Ovary (tissue), 9 donors: Measurements from ENCODE around the gene ARHGAP10. TPM values are rescaled to one million over a fixed set of nuclear protein-coding genes. Genes with fewer than 3 reads are reported as not detected.

Experiments
- DNase-seq, 5 donors: peaks; one replicate each; pipeline ENCODE4 v3.0.0-alpha.2; 2019 to 2020
- H3K27ac ChIP-seq, 2 donors: fragments of 200-600 bp; one replicate each; pipeline versions ENCODE4 v1.5.1 to v1.8.0; 2019 to 2022
- H3K27me3 ChIP-seq: fragments of 200-600 bp; one replicate; pipeline ENCODE4 v1.8.0; 2022
- H3K36me3 ChIP-seq: fragments of 200-600 bp; sonication (generic); one replicate; pipeline ENCODE4 v1.5.1; 2019
- H3K4me1 ChIP-seq: one replicate; pipeline ENCODE4 v1.8.1; 2013; ENCODE audit warnings: mild to moderate bottlenecking, moderate library complexity; ENCODE audit not compliant: insufficient read depth
- H3K4me3 ChIP-seq: fragments of 200-600 bp; sonication (generic); one replicate; pipeline ENCODE4 v1.5.1; 2017
- H3K9me3 ChIP-seq, 2 donors: fragments of 200-600 bp in 1 of 2; sonication (generic) in 1 of 2; one replicate each; pipeline versions ENCODE4 v1.5.1 to v1.8.1; 2013 to 2019; ENCODE audit warnings: mild to moderate bottlenecking in 1 of 2, moderate library complexity in 1 of 2
- CTCF ChIP-seq, 3 donors: fragments of 450-650 bp in 2 of 3; fragments of 200-600 bp in 1 of 3; IDR thresholded peaks; one replicate each; pipeline versions ENCODE4 v1.5.1 to v1.8.0; 2016 to 2022; ENCODE audit warnings: antibody characterized with exemption in 3 of 3, mild to moderate bottlenecking in 1 of 3
- EP300 ChIP-seq: sonication (generic); formaldehyde crosslinking; IDR thresholded peaks from one replicate; pipeline ENCODE4 v1.6.1; 2017; ENCODE audit warnings: antibody characterized with exemption
- POLR2A ChIP-seq: fragments of 450-650 bp; IDR thresholded peaks from one replicate; pipeline ENCODE4 v1.6.1; 2017; ENCODE audit warnings: antibody characterized with exemption, mild to moderate bottlenecking, moderate library complexity
- WGBS, 3 donors: extraction: QIAGEN DNeasy Blood & Tissue Kit in 1 of 3; methylation state at CpG; one replicate each; pipeline versions ENCODE4 v1.1.5 to v1.1.7; 2013 to 2017; 5-methylcytosine and 5-hydroxymethylcytosine counted together
- intact Hi-C, 4 donors: fragments of 100-400 bp; cut with DNase I; formaldehyde crosslinking; loops; one replicate each; pipeline versions ENCODE4 v1.11.0 to v1.15.1; 2022 to 2023
- polyA plus RNA-seq, 2 donors: library from polyadenylated mRNA; stranded (reverse); fragments of 200-250 nt in 1 of 2; fragments of 350-450 nt in 1 of 2; fragmentation: Illumina TruSeq in 1 of 2; extraction: RNeasy Lipid Tissue Mini Kit (QIAGEN cat#74804) in 1 of 2; gene quantifications; one replicate each; pipeline ENCODE4 v1.2.3, GENCODE V29; 2013 to 2014
- total RNA-seq, 7 donors: library from RNA; depleted of rRNA in 2 of 7; stranded (reverse); fragments of >200 nt in 2 of 7; fragmentation: NEBNext Ultra II Directional in 3 of 7; extraction: Animal tissue kit (Norgen Biotek cat#: 25700) in 3 of 7; gene quantifications; one replicate each; pipeline versions ENCODE4 v1.1.0 to v1.2.4, GENCODE V29; 2016 to 2023
- donor health status: DM: no; HTN: no; CAD: no; lungs with moderate emphysema.
- donor health status: DM: no; HTN: no; CAD: no.
- donor health status: Bipolar disorder and iron deficiency.
- donor health status: DM: yes; HTN: yes; CAD: no.
- donor health status: DM: no; HTN: no; CAD: no.
- donor health status: DM: yes; HTN: yes; CAD: no.

ARHGAP10 gene
- total and polyA plus RNA-seq, 9 donors = 37.1 to 76.7 (median 63.8) TPM

DNA sequence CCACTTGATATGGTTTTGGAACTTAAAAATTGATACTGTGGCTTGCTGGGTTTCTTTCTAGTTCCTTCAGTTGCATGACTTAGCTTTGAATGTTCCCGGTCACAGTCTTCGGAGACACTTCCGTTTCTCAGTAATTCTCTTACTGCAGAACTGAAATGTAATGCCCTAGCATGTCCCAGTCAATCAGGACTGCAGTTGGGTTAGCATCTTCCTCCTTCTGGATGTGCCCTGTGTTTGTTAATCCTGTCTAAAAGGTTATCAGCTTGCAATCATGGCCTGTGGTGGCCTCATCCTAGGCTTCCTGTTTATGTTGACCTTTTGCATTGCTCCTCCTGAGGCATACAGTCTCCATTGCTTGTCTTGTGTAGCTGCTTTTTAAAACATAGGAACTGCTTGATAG, 275.9 kb downstream of the ARHGAP10 start:
- 82 to 90% (median 87%) methylated on average over 3 of the region's 3 CpGs for WGBS, 3 donors
- H3K4me3 ChIP-seq = no peak overlapping the region
- H3K9me3 ChIP-seq = no peaks in the 10 kb centered on the region
- TF ChIP-seq CTCF (IDR thresholded peaks at IDR 0.05) (no peak), EP300 (no peak)
- no peaks in the 10 kb centered on the region for H3K27me3 ChIP-seq
- intact Hi-C loops = no loop called here
- DNase-seq = no peak
- peaks cover 5% of the 10 kb centered on the region for H3K4me1 ChIP-seq
- no peak overlapping the region for H3K27ac ChIP-seq
- no peaks in the 10 kb centered on the region for H3K36me3 ChIP-seq

GRCh38 chr4:148015058-148015457, 283.2 kb downstream of the ARHGAP10 start:
- H3K4me1 ChIP-seq = peaks cover 12% of the 10 kb centered on the region
- DNase-seq = no peak
- no peaks in the 10 kb centered on the region for H3K27me3 ChIP-seq
- H3K4me3 ChIP-seq = no peak overlapping the region
- TF ChIP-seq CTCF (IDR thresholded peaks at IDR 0.05) = no peak
- TF ChIP-seq EP300 = no peak
- TF ChIP-seq POLR2A = no peak
- H3K9me3 ChIP-seq = no peaks in the 10 kb centered on the region
- intact Hi-C loops = no loop called here
- 64 to 69% (median 65%) methylated on average over 2 of the region's 2 CpGs for WGBS, 3 donors
- H3K36me3 ChIP-seq = no peaks in the 10 kb centered on the region
- no peak overlapping the region for H3K27ac ChIP-seq

GRCh38 chr4:148015468-148015867, 283.6 kb downstream of the ARHGAP10 start:
- 97 to 98% (median 97%) methylated on average over 8 of the region's 8 CpGs for WGBS, 3 donors
- TF ChIP-seq EP300 (no peak), CTCF (IDR thresholded peaks at IDR 0.05) (no peak)
- no peaks in the 10 kb centered on the region for H3K27me3 ChIP-seq

GRCh38 chr4:148016063-148016637, 284.3 kb downstream of the ARHGAP10 start:
- peaks cover 14% of the 10 kb centered on the region for H3K4me1 ChIP-seq
- DNase-seq = no peak
- H3K27me3 ChIP-seq = no peaks in the 10 kb centered on the region
- 49 to 61% (median 52%) methylated on average over 6 of the region's 6 CpGs for WGBS, 3 donors
- no peak overlapping the region for H3K4me3 ChIP-seq
- H3K27ac ChIP-seq = no peak overlapping the region
- intact Hi-C loops = no loop called here
- no peaks in the 10 kb centered on the region for H3K36me3 ChIP-seq
- H3K9me3 ChIP-seq = no peaks in the 10 kb centered on the region
- TF ChIP-seq CTCF (IDR thresholded peaks at IDR 0.05) = no peak
- TF ChIP-seq POLR2A = no peak
- no peak for TF ChIP-seq EP300

More at GRCh38 chr4:148015468-148015867, 283.6 kb downstream of the ARHGAP10 start:
- Histone ChIP-seq H3K9me3 (no peaks in the 10 kb centered on the region), H3K4me1 (peaks cover 12% of the 10 kb centered on the region), H3K36me3 (no peaks in the 10 kb centered on the region), H3K4me3 (no peak overlapping the region), H3K27ac (no peak overlapping the region)
- intact Hi-C loops = no loop called here
- DNase-seq = no peak
